ENCODE data around the gene C17orf50.
A peak's percentile ranks its signal among the peaks of the same experiment; 100 is the strongest.

The C17orf50 gene

DNA sequence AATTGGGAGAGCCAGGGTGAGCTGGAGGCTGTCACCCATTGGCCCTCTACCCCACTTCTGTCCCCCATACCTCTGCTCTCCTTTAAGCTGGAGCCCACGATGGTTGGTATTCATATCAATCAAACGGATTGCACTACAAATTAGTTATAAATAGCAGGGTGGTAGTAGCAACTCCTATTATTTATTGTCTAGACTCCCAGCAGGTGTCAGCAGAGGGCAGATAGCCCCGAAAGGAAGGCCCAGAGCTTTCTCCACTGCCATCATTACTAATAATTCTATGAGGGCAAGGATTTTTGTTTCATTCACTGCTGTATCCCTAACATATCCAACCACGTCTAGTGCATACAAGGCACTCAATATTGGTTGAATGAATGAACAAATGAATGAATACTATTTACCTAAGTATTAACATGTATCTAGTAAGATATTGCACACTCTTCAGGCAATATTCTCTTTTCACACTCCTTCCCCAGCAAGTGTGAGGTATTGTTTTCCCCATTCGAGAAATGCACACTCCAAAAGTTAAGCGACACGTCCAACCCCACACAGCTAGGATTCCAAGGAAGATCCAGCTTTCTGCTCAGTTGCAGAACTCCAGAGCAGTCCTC is 6.3 kb downstream of the C17orf50 start:
- DNase-seq (ENCODE audit: low spot score): peak; percentile 79
- TF ChIP-seq, protein P1, sequence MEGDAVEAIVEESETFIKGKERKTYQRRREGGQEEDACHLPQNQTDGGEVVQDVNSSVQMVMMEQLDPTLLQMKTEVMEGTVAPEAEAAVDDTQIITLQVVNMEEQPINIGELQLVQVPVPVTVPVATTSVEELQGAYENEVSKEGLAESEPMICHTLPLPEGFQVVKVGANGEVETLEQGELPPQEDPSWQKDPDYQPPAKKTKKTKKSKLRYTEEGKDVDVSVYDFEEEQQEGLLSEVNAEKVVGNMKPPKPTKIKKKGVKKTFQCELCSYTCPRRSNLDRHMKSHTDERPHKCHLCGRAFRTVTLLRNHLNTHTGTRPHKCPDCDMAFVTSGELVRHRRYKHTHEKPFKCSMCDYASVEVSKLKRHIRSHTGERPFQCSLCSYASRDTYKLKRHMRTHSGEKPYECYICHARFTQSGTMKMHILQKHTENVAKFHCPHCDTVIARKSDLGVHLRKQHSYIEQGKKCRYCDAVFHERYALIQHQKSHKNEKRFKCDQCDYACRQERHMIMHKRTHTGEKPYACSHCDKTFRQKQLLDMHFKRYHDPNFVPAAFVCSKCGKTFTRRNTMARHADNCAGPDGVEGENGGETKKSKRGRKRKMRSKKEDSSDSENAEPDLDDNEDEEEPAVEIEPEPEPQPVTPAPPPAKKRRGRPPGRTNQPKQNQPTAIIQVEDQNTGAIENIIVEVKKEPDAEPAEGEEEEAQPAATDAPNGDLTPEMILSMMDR (IDR thresholded peaks at IDR 0.05; ENCODE audit: extremely low read depth, missing control alignments): peak; percentile 17

DNA sequence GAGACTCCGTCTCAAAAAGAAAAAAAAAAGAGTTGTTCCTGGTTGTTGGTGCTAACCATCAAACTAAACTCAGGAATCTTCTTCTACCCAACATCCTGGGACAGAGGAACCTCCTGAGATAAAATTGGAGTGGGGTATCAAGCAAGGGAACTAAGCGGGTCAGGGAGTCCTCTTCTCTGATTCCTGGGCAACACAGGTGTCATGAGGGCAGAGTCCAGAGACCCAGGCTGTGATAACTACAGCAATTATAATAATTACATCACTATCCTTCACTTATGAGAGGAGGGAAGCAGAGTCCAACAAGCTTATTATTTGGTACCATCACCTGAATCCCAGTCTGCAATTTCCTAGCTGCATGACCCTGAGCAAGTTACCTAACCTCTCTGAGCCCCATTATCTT is 8.1 kb downstream of the C17orf50 start:
- DNase-seq (ENCODE audit: low spot score): no peak
- TF ChIP-seq, protein P1 (IDR thresholded peaks at IDR 0.05; ENCODE audit: extremely low read depth, missing control alignments): no peak

DNA sequence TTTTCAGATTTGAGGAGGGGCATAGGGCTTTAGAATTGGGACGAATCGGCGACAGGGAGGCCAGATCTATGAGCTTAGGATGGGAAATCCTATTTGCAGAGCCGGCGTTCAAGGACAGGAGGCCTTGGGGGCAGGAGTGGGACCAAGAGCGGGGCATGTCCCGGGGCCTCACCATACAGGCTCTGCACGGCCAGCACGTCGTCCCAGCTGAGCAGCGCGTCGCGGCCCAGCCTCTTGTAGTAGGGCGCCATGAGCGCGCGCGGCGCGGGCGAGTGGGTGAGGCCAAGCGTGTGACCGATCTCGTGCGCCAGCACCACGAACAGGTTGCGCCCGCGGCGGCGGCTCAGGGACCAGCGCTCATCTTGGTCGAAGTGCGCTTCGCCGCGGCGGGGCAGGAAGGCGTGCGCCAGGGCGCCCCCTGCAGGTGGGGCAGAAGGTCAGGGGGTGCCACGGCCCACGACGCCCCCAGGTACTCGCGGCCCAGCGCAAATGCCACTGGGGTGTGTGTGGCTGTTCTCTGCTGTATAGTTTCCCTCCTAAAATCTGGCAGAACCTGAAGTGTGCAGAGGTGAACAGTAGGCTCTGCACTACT is 9.3 kb downstream of the C17orf50 start:
- no peak for DNase-seq (ENCODE audit: low spot score)
- TF ChIP-seq, protein P1 (IDR thresholded peaks at IDR 0.05; ENCODE audit: extremely low read depth, missing control alignments): peak; percentile 22

DNA sequence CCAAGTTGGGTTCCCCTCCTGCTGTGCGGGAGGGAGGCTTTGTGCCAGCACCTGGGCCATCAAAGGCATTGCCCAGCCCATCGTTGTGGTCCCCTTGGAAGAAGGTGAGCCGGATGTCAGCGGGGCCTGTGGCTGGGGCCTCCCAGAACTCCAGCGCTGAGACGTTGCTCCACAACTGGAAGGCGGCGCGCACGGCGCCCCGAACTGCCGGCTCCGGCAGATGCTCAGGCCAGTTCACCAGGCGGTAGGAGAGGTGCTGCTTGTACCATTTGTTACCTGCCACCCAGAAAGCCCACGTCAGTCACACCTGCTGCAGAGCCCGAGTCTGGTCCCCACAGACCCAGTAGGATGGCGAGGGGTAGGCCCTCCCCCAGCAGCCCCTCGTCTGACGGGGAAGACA is 12.4 kb downstream of the C17orf50 start:
- no peak for DNase-seq (ENCODE audit: low spot score)
- TF ChIP-seq, protein P1 (IDR thresholded peaks at IDR 0.05; ENCODE audit: extremely low read depth, missing control alignments): no peak

DNA sequence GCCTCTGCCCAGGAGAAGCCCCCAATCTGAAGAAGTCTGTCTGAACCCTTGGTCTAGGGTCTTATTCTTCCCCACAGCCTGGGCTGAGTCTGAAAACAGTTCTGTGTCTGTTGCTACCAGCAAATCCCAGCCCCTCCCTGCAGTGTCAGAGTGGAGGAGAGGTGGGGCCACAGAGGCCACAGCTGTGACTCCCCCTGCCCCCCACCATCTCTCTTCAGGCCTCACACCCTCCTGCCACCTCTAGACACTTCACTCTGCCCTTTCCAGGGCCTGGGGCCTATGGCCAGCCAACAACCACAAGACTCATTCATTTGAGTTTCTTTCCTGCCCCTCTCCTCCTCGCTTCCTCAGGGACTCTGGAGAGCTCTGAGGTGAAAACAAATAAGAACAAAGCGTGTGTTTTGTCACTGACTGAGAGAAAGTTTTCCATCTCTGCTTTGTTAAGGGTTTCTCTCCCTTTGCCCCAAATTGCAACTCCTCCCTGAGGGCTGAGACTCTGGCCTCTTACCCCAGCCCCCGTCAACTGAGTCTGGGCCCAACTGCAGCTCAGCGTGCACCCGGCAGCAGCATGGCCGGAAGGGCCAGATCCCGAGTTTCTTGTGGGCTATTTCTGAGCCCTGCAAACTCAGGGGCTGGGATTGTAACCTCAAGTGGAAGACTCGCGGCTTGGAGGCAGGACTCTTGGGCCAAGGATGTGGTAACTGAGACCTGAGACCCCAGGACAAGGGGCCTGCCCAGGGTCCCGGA is 13.2 kb downstream of the C17orf50 start:
- no peak for DNase-seq (ENCODE audit: low spot score)

DNA sequence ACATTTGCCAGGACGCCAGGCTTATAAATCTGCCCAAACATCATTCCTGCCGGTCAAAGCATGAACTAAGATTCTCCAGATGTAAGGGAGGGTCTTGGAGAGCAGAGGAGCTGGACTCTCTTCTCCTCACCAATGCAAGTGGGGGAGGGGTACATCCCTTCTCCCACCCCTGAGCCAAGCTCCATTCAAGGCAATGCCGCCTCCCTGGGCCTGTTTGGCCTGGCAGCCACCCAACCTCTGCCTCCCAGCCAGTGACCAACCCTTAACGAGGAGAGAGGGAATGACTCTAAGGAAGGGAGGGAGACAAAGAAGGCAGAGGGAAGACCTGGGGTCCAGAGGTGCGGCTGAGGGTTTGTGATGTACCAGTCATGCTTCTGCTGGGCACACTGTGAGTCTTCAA is 13.8 kb downstream of the C17orf50 start:
- no peak for DNase-seq (ENCODE audit: low spot score)
- TF ChIP-seq, protein P1 (IDR thresholded peaks at IDR 0.05; ENCODE audit: extremely low read depth, missing control alignments): no peak

More for the DNA sequence above, 13.2 kb downstream of the C17orf50 start:
- TF ChIP-seq, protein P1 (IDR thresholded peaks at IDR 0.05; ENCODE audit: extremely low read depth, missing control alignments): no peak

DNA sequence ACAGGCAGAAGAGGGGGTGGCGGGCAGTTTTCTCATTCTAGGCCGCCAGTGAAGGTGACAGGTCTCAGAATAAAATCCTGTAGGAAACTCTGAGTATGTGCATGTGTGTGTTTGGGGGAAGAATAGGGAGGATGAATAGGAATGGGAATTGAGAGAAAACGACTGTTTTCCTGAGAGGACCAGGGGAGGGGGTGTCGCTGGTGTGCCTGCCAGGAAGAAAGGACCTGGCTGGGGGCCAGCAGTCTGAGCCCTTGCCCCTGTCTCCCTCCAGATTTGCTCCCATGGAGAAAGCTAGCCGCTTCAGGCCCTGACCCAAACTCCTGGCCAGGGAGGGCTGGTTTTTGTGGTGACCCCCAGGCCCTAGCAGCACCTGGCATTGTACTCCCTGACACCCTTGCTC is 14.4 kb downstream of the C17orf50 start:
- TF ChIP-seq, protein P1 (IDR thresholded peaks at IDR 0.05; ENCODE audit: extremely low read depth, missing control alignments): no peak
- DNase-seq (ENCODE audit: low spot score): no peak
